ENCODE results near the gene CPNE1.

Gene CPNE1

GRCh38 chr20:35652641-35653429, 11.9 kb downstream of the CPNE1 start:
- no peak for FAIRE-seq

DNA sequence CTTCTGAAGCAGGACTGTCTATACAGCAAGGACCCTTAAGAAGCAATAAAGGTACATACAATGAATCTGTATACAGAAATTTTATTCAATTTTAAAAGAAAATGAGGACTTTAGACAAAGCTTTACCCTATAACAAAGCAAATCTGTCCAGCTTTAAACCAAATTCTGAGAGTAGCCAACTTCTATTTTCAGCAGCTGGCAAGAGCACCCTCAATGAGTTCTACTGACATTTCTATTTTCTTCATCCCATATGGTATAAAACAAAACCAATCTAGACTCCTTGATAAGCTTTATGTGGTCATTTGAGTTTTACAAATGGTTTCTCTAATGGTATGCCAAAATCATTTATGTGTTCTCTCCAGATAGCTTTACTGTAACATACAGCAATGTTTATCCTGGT, 12.7 kb downstream of the CPNE1 start:
- FAIRE-seq: no peak

- FAIRE-seq: no peak
Observed at GRCh38 chr20:35650632-35651031, 14.1 kb downstream of the CPNE1 start.

- no peak for FAIRE-seq
Observed at GRCh38 chr20:35648836-35649235, 15.9 kb downstream of the CPNE1 start.

- no peak for FAIRE-seq
Observed at GRCh38 chr20:35644806-35645205, 19.9 kb downstream of the CPNE1 start.

GRCh38 chr20:35643045-35643444, 21.7 kb downstream of the CPNE1 start:
- FAIRE-seq: no peak

DNA sequence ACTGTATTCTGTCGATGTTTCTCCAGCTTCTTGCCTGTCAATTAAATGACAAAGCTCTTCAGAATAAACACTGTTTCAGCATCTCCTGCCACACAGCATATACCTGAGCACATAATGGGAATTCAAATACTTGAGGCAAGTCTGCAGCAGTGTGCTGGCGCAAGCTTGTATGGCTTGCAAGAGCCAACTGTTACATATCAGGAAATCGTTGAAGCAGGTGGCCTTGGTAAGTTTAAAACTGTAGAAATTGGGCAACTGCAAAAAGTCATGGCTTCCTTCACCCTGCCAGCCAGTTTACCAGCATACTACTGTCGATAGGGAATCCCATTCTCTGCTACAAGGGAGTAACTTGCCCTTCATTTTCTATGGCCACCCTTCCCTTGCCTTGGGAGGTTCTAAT, 23.0 kb downstream of the CPNE1 start:
- FAIRE-seq: no peak

- no peak for FAIRE-seq
Observed at GRCh38 chr20:35640724-35641123, 24.0 kb downstream of the CPNE1 start.

- FAIRE-seq: no peak
Observed at GRCh38 chr20:35638751-35639150, 25.9 kb downstream of the CPNE1 start.

GRCh38 chr20:35637276-35637675, 27.4 kb downstream of the CPNE1 start:
- no peak for FAIRE-seq

DNA sequence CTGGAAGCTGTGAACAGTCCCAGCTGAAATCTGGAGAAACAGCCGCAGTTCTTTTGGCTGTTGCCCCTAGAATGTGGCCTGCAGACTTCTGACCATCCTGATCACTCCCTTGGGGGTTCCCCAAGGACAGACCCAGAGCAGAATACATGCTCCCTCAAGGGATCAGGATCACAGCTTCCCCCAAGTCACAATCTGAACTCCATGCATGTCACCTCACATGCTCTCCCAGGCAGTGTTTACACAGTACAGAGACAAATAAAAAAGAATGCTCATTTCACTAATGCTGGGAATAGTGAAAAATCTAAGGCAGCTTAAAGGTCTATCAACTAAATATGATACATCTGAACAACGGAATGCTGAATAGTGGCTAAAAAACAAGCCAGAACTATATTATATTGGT, 28.6 kb downstream of the CPNE1 start:
- no peak for FAIRE-seq

GRCh38 chr20:35635652-35636051, 29.0 kb downstream of the CPNE1 start:
- no peak for FAIRE-seq

GRCh38 chr20:35632539-35633115, 32.1 kb downstream of the CPNE1 start:
- no peak for FAIRE-seq

DNA sequence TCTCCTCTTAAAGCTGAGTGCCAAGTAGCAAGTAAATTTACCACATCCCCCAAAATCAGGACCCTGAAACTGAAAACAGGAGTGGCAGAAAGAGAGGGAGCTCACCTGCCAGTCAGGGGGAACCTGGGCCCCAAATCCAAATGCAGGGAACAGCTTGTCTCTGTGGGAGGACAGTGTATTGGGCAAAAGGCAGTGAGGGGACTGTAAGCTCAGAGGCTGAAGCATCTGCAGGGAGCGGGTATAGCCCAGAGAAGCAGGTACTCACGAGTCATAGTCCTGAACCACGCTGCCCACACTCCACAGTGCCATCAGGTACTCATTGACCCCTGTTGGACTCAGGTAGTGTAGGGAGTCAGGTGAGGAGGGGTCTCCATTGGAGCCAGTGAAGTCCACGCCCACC, 34.1 kb downstream of the CPNE1 start:
- no peak for FAIRE-seq

- FAIRE-seq: no peak
Observed at GRCh38 chr20:35629427-35630145, 35.1 kb downstream of the CPNE1 start.

- FAIRE-seq: no peak
Observed at GRCh38 chr20:35627121-35627520, 37.6 kb downstream of the CPNE1 start.

GRCh38 chr20:35626386-35627001, 38.2 kb downstream of the CPNE1 start:
- no peak for FAIRE-seq

- no peak for FAIRE-seq
Observed at GRCh38 chr20:35625584-35626385, 38.9 kb downstream of the CPNE1 start.

DNA sequence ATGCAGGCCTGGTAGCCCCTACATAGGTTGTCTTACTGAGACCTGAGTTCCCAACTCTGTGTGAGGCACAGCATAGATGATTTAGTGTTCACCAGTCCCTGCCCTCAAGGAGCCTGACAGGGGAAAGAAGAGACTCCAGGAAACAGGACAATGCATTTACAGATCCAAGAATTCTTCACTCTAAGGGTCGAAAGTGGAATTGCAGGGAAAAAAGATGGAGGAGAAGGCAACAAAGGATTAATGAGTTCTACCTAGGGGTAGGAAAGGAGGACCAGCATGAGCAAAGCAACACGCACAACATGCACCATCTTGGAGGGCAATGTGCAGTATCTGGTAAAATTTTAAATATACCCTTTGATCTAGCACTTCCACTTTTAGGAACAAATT, 43.1 kb downstream of the CPNE1 start:
- FAIRE-seq: no peak

- no peak for FAIRE-seq
Observed at GRCh38 chr20:35620818-35621559, 43.7 kb downstream of the CPNE1 start.

DNA sequence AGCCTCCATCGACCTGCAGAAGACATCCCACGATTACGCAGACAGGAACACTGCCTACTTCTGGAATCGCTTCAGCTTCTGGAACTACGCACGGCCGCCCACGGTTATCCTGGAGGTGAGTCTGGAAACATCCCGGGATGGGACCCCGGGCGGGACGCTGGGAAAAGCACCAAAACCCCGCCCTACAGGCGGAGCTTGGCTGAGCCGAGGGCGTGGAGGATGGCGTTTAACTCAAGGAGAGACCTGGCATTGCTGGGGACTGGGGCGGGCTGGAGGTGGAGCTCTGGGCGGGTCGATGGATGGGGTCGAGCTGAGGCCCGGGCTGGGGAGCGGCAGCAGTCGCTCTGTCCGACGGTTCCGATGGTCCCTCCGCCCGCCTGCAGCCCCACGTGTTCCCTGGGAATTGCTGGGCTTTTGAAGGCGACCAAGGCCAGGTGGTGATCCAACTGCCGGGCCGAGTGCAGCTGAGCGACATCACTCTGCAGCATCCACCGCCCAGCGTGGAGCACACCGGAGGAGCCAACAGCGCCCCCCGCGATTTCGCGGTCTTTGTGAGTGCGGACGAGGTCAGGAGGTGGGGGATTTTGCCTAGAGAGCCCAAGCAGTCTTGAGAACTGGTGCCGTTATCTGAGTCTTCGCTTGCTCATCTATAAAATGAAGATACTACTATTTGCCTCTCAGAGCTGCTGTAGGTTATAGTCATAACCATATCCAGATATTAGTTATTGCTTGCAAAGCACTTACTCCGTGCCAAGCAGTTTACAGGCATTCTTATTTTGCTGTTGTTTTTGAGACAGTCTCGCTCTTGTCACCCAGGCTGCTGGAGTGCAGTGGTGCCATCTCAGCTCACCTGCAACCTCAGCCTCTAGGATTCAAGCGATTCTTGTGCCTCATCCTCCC, 45.3 kb downstream of the CPNE1 start:
- no peak for FAIRE-seq

All from endometrium (tissue), 2 donors.